ENCODE data around the gene GNA15. TPM values are rescaled to one million over a fixed set of nuclear protein-coding genes. Genes with fewer than 3 reads are reported as not detected.
A peak's percentile ranks its signal among the peaks of the same experiment; 100 is the strongest.

GNA15 gene
- total RNA-seq, 3 donors from 2014 or later (not counting 1 experiment from before 2014, with no cell fraction given), result 3.9 to 10.4 (median 8.4) TPM

DNA sequence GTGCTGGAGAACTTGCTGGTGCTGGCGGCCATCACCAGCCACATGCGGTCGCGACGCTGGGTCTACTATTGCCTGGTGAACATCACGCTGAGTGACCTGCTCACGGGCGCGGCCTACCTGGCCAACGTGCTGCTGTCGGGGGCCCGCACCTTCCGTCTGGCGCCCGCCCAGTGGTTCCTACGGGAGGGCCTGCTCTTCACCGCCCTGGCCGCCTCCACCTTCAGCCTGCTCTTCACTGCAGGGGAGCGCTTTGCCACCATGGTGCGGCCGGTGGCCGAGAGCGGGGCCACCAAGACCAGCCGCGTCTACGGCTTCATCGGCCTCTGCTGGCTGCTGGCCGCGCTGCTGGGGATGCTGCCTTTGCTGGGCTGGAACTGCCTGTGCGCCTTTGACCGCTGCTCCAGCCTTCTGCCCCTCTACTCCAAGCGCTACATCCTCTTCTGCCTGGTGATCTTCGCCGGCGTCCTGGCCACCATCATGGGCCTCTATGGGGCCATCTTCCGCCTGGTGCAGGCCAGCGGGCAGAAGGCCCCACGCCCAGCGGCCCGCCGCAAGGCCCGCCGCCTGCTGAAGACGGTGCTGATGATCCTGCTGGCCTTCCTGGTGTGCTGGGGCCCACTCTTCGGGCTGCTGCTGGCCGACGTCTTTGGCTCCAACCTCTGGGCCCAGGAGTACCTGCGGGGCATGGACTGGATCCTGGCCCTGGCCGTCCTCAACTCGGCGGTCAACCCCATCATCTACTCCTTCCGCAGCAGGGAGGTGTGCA lies 43.3 kb downstream of the GNA15 start:
- Mint-ChIP-seq H3K4me1 (peaks cover 32 to 51% of the 10 kb centered on the region in 2 donors), H3K27ac (peak overlapping the region; percentile 90 to 96), H3K9me3 (no peaks in the 10 kb centered on the region), H3K36me3 (no peaks in the 10 kb centered on the region), H3K4me3 (peak overlapping the region; percentile 95), H3K27me3 (ENCODE audit: low read depth in 2 of 2) (no peaks in the 10 kb centered on the region)
- WGBS (ENCODE audit: insufficient coverage), result under 1% methylated on average over 52 of the region's 52 CpGs
- ATAC-seq, result peak; percentile 11 to 41 (median 25)
- Histone ChIP-seq H3K4me1 (ENCODE audit: control insufficient read depth, insufficient read depth, low read length) (peaks cover 64% of the 10 kb centered on the region), H3K9me3 (ENCODE audit: control insufficient read depth, insufficient read depth, low read length) (no peaks in the 10 kb centered on the region), H3K4me3 (ENCODE audit: low read length) (peak overlapping the region; percentile 76), H3K36me3 (ENCODE audit: control insufficient read depth, insufficient read depth, low read length) (peaks cover 18% of the 10 kb centered on the region), H3K27ac (ENCODE audit: low read length) (peak overlapping the region; percentile 82), H3K27me3 (ENCODE audit: control insufficient read depth, insufficient read depth, low read length) (no peaks in the 10 kb centered on the region)
- TF ChIP-seq, protein P1, sequence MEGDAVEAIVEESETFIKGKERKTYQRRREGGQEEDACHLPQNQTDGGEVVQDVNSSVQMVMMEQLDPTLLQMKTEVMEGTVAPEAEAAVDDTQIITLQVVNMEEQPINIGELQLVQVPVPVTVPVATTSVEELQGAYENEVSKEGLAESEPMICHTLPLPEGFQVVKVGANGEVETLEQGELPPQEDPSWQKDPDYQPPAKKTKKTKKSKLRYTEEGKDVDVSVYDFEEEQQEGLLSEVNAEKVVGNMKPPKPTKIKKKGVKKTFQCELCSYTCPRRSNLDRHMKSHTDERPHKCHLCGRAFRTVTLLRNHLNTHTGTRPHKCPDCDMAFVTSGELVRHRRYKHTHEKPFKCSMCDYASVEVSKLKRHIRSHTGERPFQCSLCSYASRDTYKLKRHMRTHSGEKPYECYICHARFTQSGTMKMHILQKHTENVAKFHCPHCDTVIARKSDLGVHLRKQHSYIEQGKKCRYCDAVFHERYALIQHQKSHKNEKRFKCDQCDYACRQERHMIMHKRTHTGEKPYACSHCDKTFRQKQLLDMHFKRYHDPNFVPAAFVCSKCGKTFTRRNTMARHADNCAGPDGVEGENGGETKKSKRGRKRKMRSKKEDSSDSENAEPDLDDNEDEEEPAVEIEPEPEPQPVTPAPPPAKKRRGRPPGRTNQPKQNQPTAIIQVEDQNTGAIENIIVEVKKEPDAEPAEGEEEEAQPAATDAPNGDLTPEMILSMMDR (IDR thresholded peaks at IDR 0.05), result no peak
- intact Hi-C loops (cut with micrococcal nuclease), result loop anchor here (5.0 kb wide), 1 partner anchor 47 kb away; no protein-coding TSS in a partner anchor
- peak; percentile 30 to 54 for DNase-seq

DNA sequence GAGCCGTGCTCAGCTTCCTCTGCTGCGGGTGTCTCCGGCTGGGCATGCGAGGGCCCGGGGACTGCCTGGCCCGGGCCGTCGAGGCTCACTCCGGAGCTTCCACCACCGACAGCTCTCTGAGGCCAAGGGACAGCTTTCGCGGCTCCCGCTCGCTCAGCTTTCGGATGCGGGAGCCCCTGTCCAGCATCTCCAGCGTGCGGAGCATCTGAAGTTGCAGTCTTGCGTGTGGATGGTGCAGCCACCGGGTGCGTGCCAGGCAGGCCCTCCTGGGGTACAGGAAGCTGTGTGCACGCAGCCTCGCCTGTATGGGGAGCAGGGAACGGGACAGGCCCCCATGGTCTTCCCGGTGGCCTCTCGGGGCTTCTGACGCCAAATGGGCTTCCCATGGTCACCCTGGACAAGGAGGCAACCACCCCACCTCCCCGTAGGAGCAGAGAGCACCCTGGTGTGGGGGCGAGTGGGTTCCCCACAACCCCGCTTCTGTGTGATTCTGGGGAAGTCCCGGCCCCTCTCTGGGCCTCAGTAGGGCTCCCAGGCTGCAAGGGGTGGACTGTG lies 44.0 kb downstream of the GNA15 start:
- no peaks in the 10 kb centered on the region for H3K27me3 ChIP-seq (ENCODE audit: control insufficient read depth, insufficient read depth, low read length)
- DNase-seq, result peak; percentile 33 to 55
- Mint-ChIP-seq H3K36me3 (no peaks in the 10 kb centered on the region), H3K4me3 (peak overlapping the region; percentile 95), H3K27ac (peak overlapping the region; percentile 90 to 96), H3K9me3 (no peaks in the 10 kb centered on the region), H3K4me1 (peaks cover 39 to 58% of the 10 kb centered on the region in 2 donors), H3K27me3 (ENCODE audit: low read depth in 2 of 2) (no peaks in the 10 kb centered on the region)
- peak overlapping the region; percentile 76 for H3K4me3 ChIP-seq (ENCODE audit: low read length)
- H3K4me1 ChIP-seq (ENCODE audit: control insufficient read depth, insufficient read depth, low read length), result peaks cover 70% of the 10 kb centered on the region
- ATAC-seq, result peak; percentile 4 to 34 (median 30)
- peaks cover 23% of the 10 kb centered on the region for H3K36me3 ChIP-seq (ENCODE audit: control insufficient read depth, insufficient read depth, low read length)
- intact Hi-C loops (cut with micrococcal nuclease), result loop anchor here (5.0 to 10.0 kb wide), 3 partner anchors 48 to 255 kb away; no protein-coding TSS in a partner anchor
- TF ChIP-seq, protein P1 (IDR thresholded peaks at IDR 0.05), result no peak
- H3K27ac ChIP-seq (ENCODE audit: low read length), result peak overlapping the region; percentile 82
- H3K9me3 ChIP-seq (ENCODE audit: control insufficient read depth, insufficient read depth, low read length), result no peaks in the 10 kb centered on the region
- under 1% methylated on average over 31 of the region's 31 CpGs for WGBS (ENCODE audit: insufficient coverage)

DNA sequence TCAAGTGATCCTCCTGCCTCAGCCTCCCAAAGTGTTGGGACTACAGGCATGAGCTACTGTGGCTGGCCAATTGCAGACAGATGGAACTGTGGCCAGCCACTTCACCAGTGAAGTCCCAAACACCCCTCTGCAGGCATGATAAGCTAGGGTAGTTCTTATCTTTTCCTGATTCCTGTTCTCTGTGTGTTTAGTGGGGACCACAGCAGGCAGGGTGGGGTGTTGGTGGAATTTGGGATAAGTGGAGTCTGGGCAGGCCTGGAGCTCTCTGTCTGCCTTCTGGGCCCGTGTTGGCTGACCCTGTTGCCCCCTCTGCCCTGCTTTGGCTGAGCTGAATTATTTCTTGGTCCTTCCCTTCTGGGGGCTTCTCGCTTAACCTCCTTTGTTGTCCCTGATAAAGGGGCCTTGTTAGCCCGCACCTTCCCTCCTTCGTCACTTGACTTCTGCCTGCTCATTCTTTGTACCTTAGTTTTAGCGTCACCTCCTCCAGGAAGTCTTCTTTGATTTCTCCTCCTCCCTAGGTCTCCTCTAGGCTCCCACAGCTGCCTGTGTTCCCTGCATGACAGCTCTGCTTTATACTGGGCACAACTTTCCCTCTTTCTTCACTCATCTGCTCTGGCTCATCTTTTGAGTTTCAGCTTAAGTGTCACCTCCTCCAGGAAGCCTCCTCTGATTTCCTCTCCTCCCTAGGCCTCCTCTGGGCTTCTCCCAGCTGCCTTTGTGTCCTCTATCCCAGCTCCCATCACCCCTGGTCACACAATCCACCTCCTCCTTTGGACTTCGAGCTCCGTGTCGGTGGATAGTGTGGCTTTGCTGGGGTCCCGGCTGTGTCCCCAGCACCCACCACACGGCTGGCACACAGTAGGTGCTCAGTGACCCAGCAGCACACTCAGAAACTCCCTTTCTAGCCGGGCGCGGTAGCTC lies 48.1 kb downstream of the GNA15 start:
- peaks cover 48 to 75% of the 10 kb centered on the region in 2 donors for H3K4me1 Mint-ChIP-seq
- H3K27me3 Mint-ChIP-seq (ENCODE audit: low read depth in 2 of 2), result no peaks in the 10 kb centered on the region
- DNase-seq (no peak), ATAC-seq (no peak)
- H3K36me3 Mint-ChIP-seq, result no peaks in the 10 kb centered on the region
- H3K9me3 ChIP-seq (ENCODE audit: control insufficient read depth, insufficient read depth, low read length), result no peaks in the 10 kb centered on the region
- peak overlapping the region; percentile 65 for H3K4me3 Mint-ChIP-seq
- H3K27me3 ChIP-seq (ENCODE audit: control insufficient read depth, insufficient read depth, low read length), result no peaks in the 10 kb centered on the region
- TF ChIP-seq, protein P1 (IDR thresholded peaks at IDR 0.05), result no peak
- intact Hi-C loops (cut with micrococcal nuclease), result loop anchor here (10.0 kb wide), 2 partner anchors 229 to 251 kb away; no protein-coding TSS in a partner anchor
- WGBS (ENCODE audit: insufficient coverage), result 86% methylated on average over 13 of the region's 13 CpGs
- no peaks in the 10 kb centered on the region for H3K9me3 Mint-ChIP-seq
- peak overlapping the region; percentile 2 for H3K27ac ChIP-seq (ENCODE audit: low read length)
- H3K36me3 ChIP-seq (ENCODE audit: control insufficient read depth, insufficient read depth, low read length), result peaks cover 24% of the 10 kb centered on the region
- H3K4me3 ChIP-seq (ENCODE audit: low read length), result no peak overlapping the region
- H3K27ac Mint-ChIP-seq, result peak overlapping the region; percentile 68 to 93
- H3K4me1 ChIP-seq (ENCODE audit: control insufficient read depth, insufficient read depth, low read length), result peaks cover 76% of the 10 kb centered on the region

Measured in natural killer cell (primary cell).